Measurements from ENCODE around the gene SMIM3. TPM values are rescaled to one million over a fixed set of nuclear protein-coding genes. Genes with fewer than 3 reads are reported as not detected.

Gene SMIM3
- total and polyA plus RNA-seq, 2 of the 4 experiments (the other 2 are of a cell fraction) = 37.5 to 53.4 TPM

- Histone ChIP-seq H3K9ac (ENCODE audit: low read depth, low read length) (no peak overlapping the region), H2BK15ac (ENCODE audit: low read depth, low read length) (no peak overlapping the region), H3K9me3 (ENCODE audit: control insufficient read depth, insufficient read depth, low read length) (no peaks in the 10 kb centered on the region), H3K18ac (ENCODE audit: low read depth, low read length) (no peak overlapping the region), H2BK5ac (ENCODE audit: low read depth, low read length, poor library complexity, severe bottlenecking) (peak overlapping the region; percentile 25), H3K4me3 (ENCODE audit: insufficient read depth, low read depth, low read length) (no peak overlapping the region), H2AK5ac (ENCODE audit: low read depth, low read length) (no peak overlapping the region), H3K27ac (ENCODE audit: insufficient read depth, low read length) (no peak overlapping the region), H2AFZ (replicated peaks; ENCODE audit: low read length, poor library complexity) (no peak overlapping the region), H4K20me1 (ENCODE audit: insufficient read depth, low read length) (peaks cover 5% of the 10 kb centered on the region), H4K5ac (ENCODE audit: low read depth, low read length) (no peak overlapping the region), H4K8ac (ENCODE audit: low read depth in 2 of 2, low read length in 2 of 2) (no peak overlapping the region), H2AK9ac (replicated peaks; ENCODE audit: low read depth, low read length, poor library complexity) (no peak overlapping the region), H3K79me1 (ENCODE audit: low read depth in 1 of 2, low read length in 2 of 2) (peaks cover 17 to 55% of the 10 kb centered on the region in 2 experiments), H4K91ac (ENCODE audit: insufficient read depth, low read depth, low read length) (no peak overlapping the region; the same call in 1 of the 2 replicates), H3K4ac (ENCODE audit: low read depth, low read length) (0 out of 2 replicates have a peak overlapping the region, but pooled peaks have one; percentile 10), H3K36me3 (ENCODE audit: control insufficient read depth, insufficient read depth, low read length) (no peaks in the 10 kb centered on the region), H2BK120ac (ENCODE audit: low read depth, low read length) (no peak overlapping the region), H3K4me2 (ENCODE audit: low read depth, low read length) (no peak overlapping the region; the same call in 1 of the 2 replicates), H3K4me1 (ENCODE audit: control insufficient read depth, insufficient read depth, low read length) (peaks cover 28% of the 10 kb centered on the region), H3K56ac (ENCODE audit: extremely low read depth, insufficient read depth, low read length) (no peak overlapping the region), H3K23ac (ENCODE audit: low read depth, low read length) (0 out of 2 replicates have a peak overlapping the region, but pooled peaks have one; percentile 50), H2BK20ac (ENCODE audit: low read depth, low read length) (no peak overlapping the region), H3K14ac (replicated peaks; ENCODE audit: low read depth, low read length) (no peak overlapping the region), H3K9me1 (ENCODE audit: insufficient read depth, low read length) (peaks cover 24% of the 10 kb centered on the region), H3K27me3 (ENCODE audit: control insufficient read depth, insufficient read depth, low read length) (no peaks in the 10 kb centered on the region)
- DNase-seq (no peak), ATAC-seq (ENCODE audit: low read depth) (no peak)
- dilution Hi-C loops (cut with HindIII; ENCODE audit: low sequenced_read_pairs, unreplicated experiment) = no loop called here
- intact Hi-C loops (cut with micrococcal nuclease) = no loop called here
- ChIA-PET CTCF (interaction anchor here (1.6 to 1.9 kb wide), 2 partner anchors 15 to 86 kb away, joined by 4 to 5 read pairs; partner anchors contain the start of gene RBM22), POLR2A (ENCODE audit: unreplicated experiment) (no interaction called here)
- in situ Hi-C loops (cut with MboI; ENCODE audit: low sequenced_read_pairs) = no loop called here
- BruUV-seq (replicated peaks) = no TSS peak
- TF ChIP-seq CTCF (conservative IDR thresholded peaks at IDR 0.05; ENCODE audit: low read depth, low read length) = no peak
- WGBS, 2 experiments (ENCODE audit: extremely low coverage in 2 of 2, insufficient read length in 1 of 2) = no CpG with 5 or more reads among the region's 1 CpG
These were observed 8.3 kb downstream of the SMIM3 start for GRCh38 chr5:150786876-150787275.

All from IMR-90 (cell line).